ENCODE data around the gene KCTD18. TPM values are rescaled to one million over a fixed set of nuclear protein-coding genes. Genes with fewer than 3 reads are reported as not detected.
A peak's percentile ranks its signal among the peaks of the same experiment; 100 is the strongest.

The KCTD18 gene
- total RNA-seq: 10 to 100 TPM in 1 of 2 donors, 1 to 10 TPM in 1; 9.1 to 10.4 TPM
- long read RNA-seq, transcript KCTD18-202 (7 exons, 2,556 nt): major isoform, 7 of 12 reads
- long read RNA-seq, partial matches to known transcripts: 3 of 12 reads
- long read RNA-seq, other reads (novel, unspliced or antisense): 2 of 12 reads

GRCh38 chr2:200509612-200510433 lies at the start of gene KCTD18:
Gene KCTD18, minus strand, starts transcription at chr2:200510068. Its CDS starts 3,052 bp downstream, at chr2:200507016.
- DNase-seq (peak; percentile 94), ATAC-seq (peak; percentile 99)
- intact Hi-C loops (cut with DNase I): no loop called here

- ATAC-seq (no peak), DNase-seq (no peak)
- intact Hi-C loops (cut with DNase I): no loop called here
These were observed 30.9 kb upstream of the KCTD18 start for GRCh38 chr2:200540793-200541192.

GRCh38 chr2:200538139-200538538 lies 28.3 kb upstream of the KCTD18 start:
- no peak for DNase-seq
- no peak for ATAC-seq
- intact Hi-C loops (cut with DNase I): no loop called here

DNA sequence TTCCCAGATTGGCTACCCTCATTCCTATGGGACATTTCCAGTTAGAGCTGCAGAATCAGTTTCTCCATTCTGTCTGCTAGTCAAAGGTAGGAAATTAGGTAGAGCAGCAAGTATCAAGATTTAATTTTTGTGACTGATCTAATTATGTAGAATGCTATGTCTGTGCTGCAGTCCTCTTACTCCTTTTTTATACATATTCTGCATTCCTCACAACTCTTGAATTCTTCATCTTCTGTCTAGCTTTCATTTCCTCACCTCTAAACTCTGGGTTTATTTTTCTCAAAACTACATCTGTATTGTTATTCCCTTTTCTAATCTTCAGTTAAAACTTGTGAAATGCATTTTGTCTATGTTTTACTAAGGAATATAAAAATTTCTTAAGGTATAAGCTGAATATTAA lies 24.7 kb upstream of the KCTD18 start:
- no peak for ATAC-seq
- DNase-seq: no peak
- intact Hi-C loops (cut with DNase I): no loop called here

GRCh38 chr2:200533754-200534153 lies 23.9 kb upstream of the KCTD18 start:
- intact Hi-C loops (cut with DNase I): no loop called here
- DNase-seq (no peak), ATAC-seq (peak; percentile 30 to 86)

DNA sequence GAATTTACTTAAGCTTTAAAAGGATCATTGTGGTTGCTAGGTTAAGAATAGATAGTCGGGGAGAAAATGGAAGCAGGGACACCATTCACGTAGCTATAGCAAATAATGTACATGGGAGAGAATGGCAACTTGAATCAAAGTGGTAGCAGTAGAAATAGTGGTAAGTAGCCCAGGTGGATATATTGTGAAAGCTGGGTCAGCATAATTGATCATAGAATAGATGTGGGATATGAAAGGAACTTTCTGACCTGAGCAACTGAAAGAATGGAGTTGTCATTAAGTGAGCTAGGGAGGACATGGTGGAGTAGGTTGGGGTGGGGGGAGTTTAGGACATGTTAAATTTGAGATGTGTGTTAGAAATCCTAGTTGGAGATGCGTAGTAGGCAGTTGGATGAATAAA lies 18.4 kb upstream of the KCTD18 start:
- DNase-seq: no peak
- ATAC-seq: no peak
- intact Hi-C loops (cut with DNase I): no loop called here

- intact Hi-C loops (cut with DNase I): no loop called here
- peak; percentile 96 for DNase-seq
- peak; percentile 100 for ATAC-seq
These were observed 16.2 kb upstream of the KCTD18 start, which contains the start of gene SGO2 for GRCh38 chr2:200525882-200526651. Gene SGO2, plus strand, starts transcription at chr2:200526207. Its CDS starts 6,769 bp downstream, at chr2:200532976.

- ATAC-seq (no peak), DNase-seq (no peak)
- intact Hi-C loops (cut with DNase I): no loop called here
These were observed 15.6 kb upstream of the KCTD18 start for GRCh38 chr2:200525551-200525881.

DNA sequence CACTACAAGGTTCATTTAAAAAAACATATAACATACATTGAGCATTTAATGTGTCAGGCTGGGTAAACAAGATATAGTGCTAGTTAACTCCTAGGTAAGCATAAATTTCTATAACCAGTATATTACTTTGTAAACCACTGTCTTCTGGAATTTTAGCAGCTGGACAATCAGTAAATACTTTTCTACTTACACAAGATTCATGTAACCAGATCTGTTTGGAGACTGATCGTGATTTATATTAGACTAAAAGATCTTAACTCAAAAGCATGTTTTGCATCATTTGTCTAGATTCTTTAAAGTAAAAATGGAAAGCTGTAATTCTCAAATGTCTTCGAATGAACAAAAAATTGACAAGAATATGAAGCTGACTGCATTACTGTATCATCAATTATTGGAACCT lies 15.2 kb upstream of the KCTD18 start:
- intact Hi-C loops (cut with DNase I): no loop called here
- no peak for ATAC-seq
- no peak for DNase-seq

DNA sequence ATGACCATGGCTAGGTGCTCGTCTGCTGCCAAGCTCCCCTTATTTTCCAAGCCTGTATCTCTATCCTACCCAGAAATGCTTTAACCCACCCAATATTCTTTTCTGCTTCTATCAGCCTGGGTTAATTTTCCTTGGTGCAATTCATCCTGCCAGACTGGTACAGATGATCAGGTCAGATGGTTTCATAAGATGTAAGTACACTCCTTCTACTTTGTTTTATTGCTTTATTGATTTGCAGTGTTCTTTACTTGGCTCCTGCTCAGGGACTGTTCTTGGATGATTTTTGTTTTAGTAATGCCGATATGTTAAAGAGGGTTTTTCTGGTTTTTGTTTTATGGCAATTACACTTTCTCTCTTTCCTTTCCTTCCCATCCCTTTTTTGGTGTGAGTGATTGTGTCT lies 13.7 kb upstream of the KCTD18 start:
- intact Hi-C loops (cut with DNase I): no loop called here
- no peak for ATAC-seq
- no peak for DNase-seq

- DNase-seq (no peak), ATAC-seq (no peak)
- intact Hi-C loops (cut with DNase I): no loop called here
These were observed 13.3 kb upstream of the KCTD18 start for GRCh38 chr2:200523158-200523557.

DNA sequence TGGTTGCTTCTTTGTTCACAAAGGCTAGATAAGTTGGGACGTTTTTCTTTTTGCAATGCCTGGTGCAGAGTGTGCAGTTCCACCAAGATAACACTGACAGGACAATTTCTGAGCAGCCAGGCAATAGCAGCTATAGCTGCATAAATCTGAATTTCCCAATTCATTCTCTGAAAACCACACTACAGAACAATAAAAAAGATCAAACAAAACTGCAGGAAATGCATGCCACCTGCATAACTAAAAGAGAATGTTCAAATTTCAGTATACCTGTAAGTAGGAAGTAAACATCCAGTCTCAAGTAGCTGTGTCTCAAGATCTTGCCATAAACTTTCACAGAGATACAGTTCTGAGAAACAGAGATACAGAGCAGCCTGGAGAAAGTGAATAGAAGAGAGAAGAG lies 5.3 kb upstream of the KCTD18 start:
- intact Hi-C loops (cut with DNase I): no loop called here
- DNase-seq: no peak

GRCh38 chr2:200509235-200509611 lies 645 bp downstream of the KCTD18 start:
- ATAC-seq (peak; percentile 18 to 23), DNase-seq (no peak)
- intact Hi-C loops (cut with DNase I): no loop called here

More for the DNA sequence above, 5.3 kb upstream of the KCTD18 start:
- no peak for ATAC-seq

GRCh38 chr2:200507179-200507578 lies 2.7 kb downstream of the KCTD18 start:
- intact Hi-C loops (cut with DNase I): no loop called here
- DNase-seq (no peak), ATAC-seq (no peak)

DNA sequence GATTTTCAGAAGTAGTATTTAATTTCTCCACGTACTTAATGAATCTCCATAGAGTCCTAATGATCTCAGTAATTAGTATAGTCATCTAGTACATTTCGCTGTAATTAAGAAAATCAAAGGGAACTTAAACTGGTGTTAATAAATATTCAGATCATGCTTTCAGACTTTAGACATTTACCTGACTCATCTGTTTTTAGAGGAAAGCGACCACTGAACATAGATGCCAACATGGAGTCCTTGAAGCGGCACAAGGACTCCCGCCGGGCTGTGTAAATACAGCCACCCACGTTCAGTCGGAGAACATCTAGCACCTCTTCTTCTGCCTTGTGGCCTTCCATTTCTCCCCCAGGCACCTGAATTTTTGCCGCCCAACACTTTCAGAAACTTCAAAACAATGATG lies 3.2 kb downstream of the KCTD18 start:
- intact Hi-C loops (cut with DNase I): no loop called here
- no peak for ATAC-seq
- no peak for DNase-seq

GRCh38 chr2:200502196-200502595 lies 7.7 kb downstream of the KCTD18 start:
- intact Hi-C loops (cut with DNase I): no loop called here
- no peak for DNase-seq
- ATAC-seq: no peak

DNA sequence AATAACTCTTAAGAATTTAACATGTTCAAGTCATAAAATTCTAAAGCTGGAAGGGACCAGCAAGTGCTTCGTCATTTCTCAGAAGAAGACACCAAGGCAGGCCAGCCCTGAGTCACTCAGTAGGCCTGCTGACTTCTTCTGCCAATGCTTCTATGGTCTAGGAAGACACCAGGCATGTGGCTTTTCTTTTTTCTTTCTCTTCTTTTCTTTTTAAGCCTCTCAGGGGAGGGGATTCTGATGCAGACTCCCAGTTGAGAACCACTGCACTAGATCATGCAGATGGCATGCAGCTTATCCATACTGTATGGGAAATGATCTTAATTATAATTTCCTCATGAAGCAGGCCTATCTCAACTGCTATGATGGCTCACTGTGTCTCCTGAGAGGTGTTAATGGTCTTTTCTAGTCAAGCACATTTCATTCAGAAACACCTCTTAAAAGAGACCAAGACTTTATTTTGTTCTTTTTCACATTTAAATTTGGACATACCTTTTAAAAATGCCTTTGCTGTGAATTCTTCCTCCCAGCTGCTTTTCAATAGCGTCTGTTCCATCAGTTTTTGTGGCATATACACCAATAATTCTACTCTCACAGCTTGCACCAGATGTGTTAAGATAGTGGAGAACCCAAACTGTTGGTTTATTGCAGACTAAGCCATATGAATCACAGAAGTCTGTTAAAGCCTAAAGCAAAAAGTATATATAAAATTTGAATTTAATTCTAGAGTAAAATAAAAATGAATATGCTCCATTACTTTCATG lies 11.3 kb downstream of the KCTD18 start:
- ATAC-seq: no peak
- no peak for DNase-seq
- intact Hi-C loops (cut with DNase I): no loop called here

DNA sequence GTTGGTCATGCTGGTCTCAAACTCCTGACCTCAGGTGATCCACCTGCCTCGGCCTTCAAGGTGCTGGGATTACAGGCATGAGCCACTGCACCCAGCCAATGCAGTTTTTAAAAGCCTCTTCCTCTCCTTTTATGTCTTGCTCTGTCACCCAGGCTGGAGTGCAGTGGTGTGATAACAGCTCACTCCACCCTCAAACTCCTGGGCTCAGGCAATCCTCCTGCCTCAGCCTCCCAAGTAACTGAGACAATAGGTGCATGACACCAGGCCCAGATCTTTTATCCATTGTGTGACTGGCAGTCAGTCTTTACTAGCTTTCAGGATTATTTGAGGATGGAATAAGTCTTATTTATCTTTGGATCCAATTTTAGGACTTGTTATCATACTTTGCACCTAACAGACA lies 13.2 kb downstream of the KCTD18 start:
- DNase-seq (no peak), ATAC-seq (no peak)
- intact Hi-C loops (cut with DNase I): no loop called here

DNA sequence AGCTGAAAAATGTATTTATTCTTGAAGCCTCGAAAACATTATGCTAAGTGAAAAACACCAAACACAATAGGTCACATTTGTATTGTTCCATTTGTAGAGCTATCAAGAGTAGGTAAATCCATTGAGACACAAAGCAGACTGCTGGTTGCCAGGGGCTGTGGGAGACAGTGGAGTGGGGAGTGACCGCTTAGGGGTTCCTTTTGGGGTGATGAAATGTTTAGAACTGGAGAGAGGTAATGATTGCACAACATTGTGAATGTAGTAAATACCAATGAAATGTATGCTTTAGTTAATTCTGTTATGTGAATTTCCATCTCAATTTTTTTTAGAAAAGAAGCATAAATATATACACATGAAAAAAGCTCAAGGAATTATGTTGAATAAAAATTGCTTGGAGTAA lies 15.8 kb downstream of the KCTD18 start:
- DNase-seq: no peak
- intact Hi-C loops (cut with DNase I): no loop called here
- ATAC-seq: no peak

GRCh38 chr2:200492656-200493055 lies 17.2 kb downstream of the KCTD18 start:
- intact Hi-C loops (cut with DNase I): no loop called here
- DNase-seq (no peak), ATAC-seq (no peak)
